ENCODE results near the gene LY6G6F.

The LY6G6F gene, protein sequence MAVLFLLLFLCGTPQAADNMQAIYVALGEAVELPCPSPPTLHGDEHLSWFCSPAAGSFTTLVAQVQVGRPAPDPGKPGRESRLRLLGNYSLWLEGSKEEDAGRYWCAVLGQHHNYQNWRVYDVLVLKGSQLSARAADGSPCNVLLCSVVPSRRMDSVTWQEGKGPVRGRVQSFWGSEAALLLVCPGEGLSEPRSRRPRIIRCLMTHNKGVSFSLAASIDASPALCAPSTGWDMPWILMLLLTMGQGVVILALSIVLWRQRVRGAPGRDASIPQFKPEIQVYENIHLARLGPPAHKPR

DNA sequence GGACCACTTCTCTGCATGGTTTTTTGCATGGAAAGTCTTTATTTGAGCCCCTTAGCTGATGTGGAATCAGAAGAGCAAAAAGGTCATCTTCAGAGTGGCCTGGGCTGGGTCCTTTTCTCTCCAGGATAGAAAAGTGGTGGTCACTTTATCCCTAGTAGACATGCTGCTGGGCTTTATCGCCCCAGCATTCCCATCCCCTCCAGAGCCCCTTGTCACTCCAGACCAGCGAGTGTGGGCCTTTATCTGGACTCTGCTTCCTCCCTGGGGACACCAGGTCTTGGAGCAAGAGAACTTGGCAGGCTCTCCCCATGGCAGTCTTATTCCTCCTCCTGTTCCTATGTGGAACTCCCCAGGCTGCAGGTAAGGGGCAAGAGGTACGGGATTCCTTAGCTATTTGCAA, at the start of gene LY6G6F:
Gene LY6G6F (plus strand): TSS at position 268 of the 400 bp plus-strand sequence. CDS start 41 bp downstream, at position 309.
- Histone ChIP-seq H3K9ac (ENCODE audit: low read depth, low read length) (no peak within 1 kb of the TSS), H3K9me3 (ENCODE audit: control insufficient read depth, insufficient read depth, low read length) (no peaks in the 10 kb centered on the region), H3K27me3 (ENCODE audit: control insufficient read depth, insufficient read depth, low read length) (no peaks in the 10 kb centered on the region), H3K4me1 (ENCODE audit: control insufficient read depth, insufficient read depth, low read length) (0 out of 2 replicates have a peak, but pooled peaks cover 7% of the 10 kb centered on the region), H3K36me3 (ENCODE audit: control insufficient read depth, insufficient read depth, low read length) (no peaks in the 10 kb centered on the region), H3K4me3 (ENCODE audit: low read depth, low read length) (no peak within 1 kb of the TSS), H3K27ac (ENCODE audit: low read depth, low read length) (no peak within 1 kb of the TSS)

DNA sequence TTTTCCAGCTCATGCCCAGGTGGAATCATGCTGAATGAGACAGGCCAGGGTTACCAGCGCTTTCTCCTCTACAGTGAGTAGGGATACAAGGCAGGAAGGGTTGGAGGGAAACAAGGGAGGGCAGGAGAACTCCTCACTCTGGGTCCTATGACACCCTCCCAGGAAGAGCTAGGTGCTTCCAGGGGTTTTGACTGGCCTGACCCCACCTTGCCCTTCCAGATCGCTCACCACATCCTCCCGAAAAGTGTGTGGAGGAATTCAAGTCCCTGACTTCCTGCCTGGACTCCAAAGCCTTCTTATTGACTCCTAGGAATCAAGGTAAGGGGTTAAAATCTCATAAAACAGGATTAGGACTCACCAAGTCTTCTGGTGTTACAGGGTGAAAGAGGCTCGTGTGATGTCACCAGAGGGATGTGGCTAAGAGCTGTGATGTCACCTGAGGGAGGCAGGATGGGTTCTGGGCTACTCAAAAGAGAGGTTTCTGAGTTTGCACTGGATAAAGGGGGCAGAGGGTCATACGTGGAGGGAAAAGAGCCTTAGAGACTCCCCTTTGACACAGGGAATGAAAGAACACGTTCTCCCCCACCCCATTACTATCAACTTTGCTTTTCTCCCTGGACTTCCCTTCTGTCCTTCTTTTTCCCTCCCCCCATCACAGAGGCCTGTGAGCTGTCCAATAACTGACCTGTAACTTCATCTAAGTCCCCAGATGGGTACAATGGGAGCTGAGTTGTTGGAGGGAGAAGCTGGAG, 49.1 kb upstream of the LY6G6F start:
- H3K27ac ChIP-seq (ENCODE audit: low read depth, low read length): no peak overlapping the region
- H3K4me3 ChIP-seq (ENCODE audit: low read depth, low read length): no peak overlapping the region
- no peak overlapping the region for H3K9ac ChIP-seq (ENCODE audit: low read depth, low read length)
- no peaks in the 10 kb centered on the region; the same call in 1 of the 2 replicates for H3K4me1 ChIP-seq (ENCODE audit: control insufficient read depth, insufficient read depth, low read length)
- H3K9me3 ChIP-seq (ENCODE audit: control insufficient read depth, insufficient read depth, low read length): no peaks in the 10 kb centered on the region
- H3K36me3 ChIP-seq (ENCODE audit: control insufficient read depth, insufficient read depth, low read length): peaks cover 17% of the 10 kb centered on the region
- no peaks in the 10 kb centered on the region for H3K27me3 ChIP-seq (ENCODE audit: control insufficient read depth, insufficient read depth, low read length)

DNA sequence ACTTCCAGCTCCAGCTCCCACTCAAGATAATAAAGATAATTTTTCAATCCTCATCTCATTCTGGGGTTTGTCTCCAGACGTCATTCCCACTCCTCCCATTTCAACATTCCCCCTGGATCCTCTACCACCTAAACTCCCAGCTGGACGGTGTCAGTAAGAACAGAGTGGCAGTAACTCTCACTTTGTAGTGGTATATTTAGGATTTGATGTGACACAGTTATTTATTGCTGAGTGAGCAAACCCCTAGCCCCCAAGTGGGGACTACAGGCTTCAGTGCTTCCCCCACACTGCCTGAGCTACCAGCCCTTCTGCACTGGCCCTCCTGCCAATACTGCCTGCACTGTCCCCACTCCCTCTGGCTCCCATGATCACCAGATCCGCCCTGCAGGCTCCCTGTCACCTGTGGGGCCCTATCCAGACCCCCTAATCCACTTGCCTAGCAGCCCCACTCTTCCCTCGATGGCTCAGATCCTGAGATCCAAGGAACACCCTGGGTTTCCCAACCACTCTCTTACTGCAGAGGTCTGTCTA, 48.4 kb upstream of the LY6G6F start:
- H3K4me3 ChIP-seq (ENCODE audit: low read depth, low read length): no peak overlapping the region
- no peaks in the 10 kb centered on the region for H3K9me3 ChIP-seq (ENCODE audit: control insufficient read depth, insufficient read depth, low read length)
- no peak overlapping the region for H3K9ac ChIP-seq (ENCODE audit: low read depth, low read length)
- H3K4me1 ChIP-seq (ENCODE audit: control insufficient read depth, insufficient read depth, low read length): no peaks in the 10 kb centered on the region; the same call in 1 of the 2 replicates
- H3K27me3 ChIP-seq (ENCODE audit: control insufficient read depth, insufficient read depth, low read length): no peaks in the 10 kb centered on the region
- no peak overlapping the region for H3K27ac ChIP-seq (ENCODE audit: low read depth, low read length)
- peaks cover 24% of the 10 kb centered on the region for H3K36me3 ChIP-seq (ENCODE audit: control insufficient read depth, insufficient read depth, low read length)

DNA sequence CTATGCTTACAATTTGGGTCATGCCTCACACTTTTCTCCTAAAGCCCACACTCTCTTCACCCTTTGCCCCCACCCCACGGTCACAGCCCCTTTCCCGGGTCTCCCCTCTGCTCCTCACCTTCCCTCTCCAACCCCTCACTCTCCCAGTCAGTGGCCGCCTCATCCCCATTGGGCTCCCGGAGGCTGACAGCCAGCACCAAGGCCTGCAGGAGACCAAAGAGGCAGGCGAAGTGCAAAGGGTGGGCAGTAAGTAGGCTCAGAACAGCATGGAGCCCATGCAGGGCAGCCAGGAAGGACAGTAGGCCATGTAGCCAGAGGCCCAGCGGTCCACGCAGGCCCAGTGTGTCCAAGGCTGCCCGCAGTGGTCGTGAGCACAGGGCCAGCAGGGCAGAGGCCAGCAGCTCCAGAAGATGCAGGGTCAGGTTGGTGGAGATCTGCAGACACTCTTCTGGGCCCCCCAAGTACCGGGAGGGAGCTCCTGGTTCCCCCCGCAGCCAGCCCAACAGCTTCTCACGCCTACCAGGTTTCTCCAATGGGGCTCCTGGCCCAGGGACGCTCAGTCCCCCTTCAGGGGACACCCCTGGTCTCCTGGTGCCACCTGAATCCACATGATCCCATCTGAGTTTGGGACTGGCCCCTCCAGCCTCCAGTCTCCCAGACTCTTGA, 47.5 kb upstream of the LY6G6F start:
- no peak overlapping the region for H3K27ac ChIP-seq (ENCODE audit: low read depth, low read length)
- no peak overlapping the region for H3K9ac ChIP-seq (ENCODE audit: low read depth, low read length)
- peaks cover 7% of the 10 kb centered on the region; the same call in 1 of the 2 replicates for H3K4me1 ChIP-seq (ENCODE audit: control insufficient read depth, insufficient read depth, low read length)

DNA sequence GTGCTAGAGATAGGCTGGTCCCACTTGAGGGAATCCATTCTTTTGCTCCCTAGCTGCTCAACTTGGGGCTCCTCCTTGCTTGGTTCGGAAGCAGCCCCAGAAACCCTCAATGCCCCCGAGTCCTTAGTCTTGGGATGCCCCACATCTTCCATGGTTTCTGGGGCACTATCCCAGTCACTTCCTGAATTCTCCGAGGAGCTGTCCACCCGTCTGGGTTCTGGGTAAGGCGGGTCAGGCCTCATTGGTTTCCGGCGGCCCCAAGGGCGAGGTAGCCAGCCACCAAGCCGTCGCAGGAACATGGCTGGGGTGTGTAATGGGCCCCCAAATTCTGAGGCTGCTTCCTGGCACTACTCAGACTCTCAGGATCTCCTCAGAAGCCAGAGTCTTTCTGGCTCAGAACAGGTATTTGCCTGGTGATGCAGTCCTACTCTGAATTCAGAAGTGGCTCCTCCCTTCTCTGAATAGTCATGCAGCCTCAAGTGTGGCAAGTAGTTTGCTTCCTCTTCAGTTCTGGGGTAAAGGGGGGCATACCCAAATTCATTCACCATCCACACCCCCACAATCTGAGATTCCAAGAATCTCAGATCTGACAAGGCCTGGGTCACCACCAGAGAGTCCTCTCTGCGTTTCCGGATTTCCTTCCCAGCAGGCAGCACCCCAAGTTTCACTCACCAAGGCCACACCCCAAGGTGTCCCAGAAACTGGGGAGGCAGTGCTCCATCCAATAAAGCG, 46.9 kb upstream of the LY6G6F start:
- H3K9me3 ChIP-seq (ENCODE audit: control insufficient read depth, insufficient read depth, low read length): no peaks in the 10 kb centered on the region
- peaks cover 32% of the 10 kb centered on the region for H3K36me3 ChIP-seq (ENCODE audit: control insufficient read depth, insufficient read depth, low read length)
- peak overlapping the region; percentile 90 for H3K27ac ChIP-seq (ENCODE audit: low read depth, low read length)
- H3K4me3 ChIP-seq (ENCODE audit: low read depth, low read length): peak overlapping the region; percentile 88
- H3K4me1 ChIP-seq (ENCODE audit: control insufficient read depth, insufficient read depth, low read length): peaks cover 7% of the 10 kb centered on the region; the same call in 1 of the 2 replicates
- H3K9ac ChIP-seq (ENCODE audit: low read depth, low read length): peak overlapping the region; percentile 87
- no peaks in the 10 kb centered on the region for H3K27me3 ChIP-seq (ENCODE audit: control insufficient read depth, insufficient read depth, low read length)

More for the DNA sequence above, 47.5 kb upstream of the LY6G6F start:
- Histone ChIP-seq H3K9me3 (ENCODE audit: control insufficient read depth, insufficient read depth, low read length) (no peaks in the 10 kb centered on the region), H3K36me3 (ENCODE audit: control insufficient read depth, insufficient read depth, low read length) (peaks cover 32% of the 10 kb centered on the region), H3K4me3 (ENCODE audit: low read depth, low read length) (peak overlapping the region; percentile 88), H3K27me3 (ENCODE audit: control insufficient read depth, insufficient read depth, low read length) (no peaks in the 10 kb centered on the region)

DNA sequence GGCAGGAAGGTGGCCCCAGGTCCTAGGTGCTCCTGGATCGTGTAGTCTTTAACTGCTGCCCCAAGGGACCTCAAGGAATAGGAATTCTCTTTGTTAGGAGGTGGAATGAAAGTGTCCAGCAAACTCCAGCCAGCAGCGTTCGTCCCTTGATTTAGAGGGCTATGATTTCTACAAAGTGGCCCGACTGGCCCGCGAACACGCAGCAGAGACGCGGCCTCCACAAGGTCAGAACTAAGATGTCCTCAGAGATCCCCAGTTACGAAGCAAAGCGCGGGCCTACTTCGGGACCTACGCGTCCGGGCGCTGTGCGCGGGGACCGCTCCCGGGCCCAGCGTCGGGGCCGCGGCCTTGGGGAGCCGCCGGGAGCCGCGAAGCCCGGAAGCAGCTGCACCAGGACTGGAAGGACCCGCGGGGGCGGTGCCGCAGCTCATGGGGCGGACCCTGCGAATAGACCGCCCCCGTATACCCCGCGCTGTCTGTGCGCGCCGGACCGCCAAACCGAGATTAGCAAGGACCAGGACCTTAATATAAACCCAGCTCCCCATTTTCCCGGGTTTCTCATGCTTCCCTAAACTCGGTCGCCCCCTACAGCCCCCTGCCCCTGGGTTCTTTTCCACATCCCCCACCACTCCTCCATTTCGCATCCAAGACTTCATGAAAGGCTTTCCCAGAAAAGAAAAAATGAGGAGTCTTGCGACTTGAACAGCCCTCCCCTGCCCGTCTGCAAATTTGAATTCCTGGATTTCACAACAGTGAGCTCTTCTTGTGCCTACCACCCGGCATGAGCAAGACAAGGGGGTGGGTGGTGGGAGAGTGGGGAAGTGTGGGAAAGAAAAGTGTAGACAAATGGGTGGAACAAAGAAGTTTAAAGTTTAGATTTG, 46.0 kb upstream of the LY6G6F start, which contains the start of gene C6orf47:
Gene C6orf47 (minus strand): TSS at position 398 of the 881 bp plus-strand sequence. CDS start 831 bp downstream, outside the sequence.
- Histone ChIP-seq H3K4me3 (ENCODE audit: low read depth, low read length) (peak within 1 kb of the TSS; percentile 88), H3K36me3 (ENCODE audit: control insufficient read depth, insufficient read depth, low read length) (peaks cover 32% of the 10 kb centered on the region), H3K4me1 (ENCODE audit: control insufficient read depth, insufficient read depth, low read length) (peaks cover 7% of the 10 kb centered on the region; the same call in 1 of the 2 replicates)

DNA sequence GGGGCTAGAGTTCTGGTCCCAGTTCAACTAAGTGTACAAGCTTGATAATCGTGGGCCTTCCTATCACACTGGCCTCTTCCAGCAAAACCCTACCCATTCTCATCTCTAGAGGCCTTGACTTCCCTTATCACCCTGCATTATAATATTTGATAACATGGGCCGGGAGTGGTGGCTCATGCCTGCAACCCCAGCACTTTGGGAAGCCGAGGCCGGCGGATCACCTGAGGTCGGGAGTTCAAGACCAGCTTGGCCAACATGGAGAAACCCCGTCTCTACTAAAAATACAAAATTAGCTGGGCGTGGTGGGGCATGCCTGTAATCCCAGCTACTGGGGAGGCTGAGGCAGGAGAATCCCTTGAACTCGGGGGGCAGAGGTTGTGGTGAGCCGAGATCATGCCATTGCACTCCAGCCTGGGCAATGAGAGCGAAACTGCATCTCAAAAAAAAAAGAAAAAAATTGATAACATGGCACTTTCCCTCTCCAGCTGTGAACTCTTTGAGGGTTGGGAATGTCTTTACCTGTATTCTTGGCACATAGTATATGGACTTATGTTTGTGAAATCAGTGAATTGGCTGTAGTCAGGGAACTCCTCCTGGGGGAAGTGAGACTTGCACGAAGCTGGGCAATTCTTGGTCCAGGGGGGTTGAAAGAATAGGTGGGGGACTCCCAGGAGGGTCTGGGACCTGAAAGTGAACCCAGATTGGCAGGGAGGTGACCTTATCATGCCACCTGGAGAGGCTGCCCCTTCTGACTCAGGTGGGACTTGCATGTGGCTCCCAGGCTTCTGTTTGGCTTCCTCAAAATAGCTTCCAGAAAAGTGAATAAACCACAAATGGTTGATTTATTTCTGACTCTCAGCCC, 45.2 kb upstream of the LY6G6F start:
- Histone ChIP-seq H3K27ac (ENCODE audit: low read depth, low read length) (peak overlapping the region; percentile 90), H3K4me1 (ENCODE audit: control insufficient read depth, insufficient read depth, low read length) (peaks cover 7% of the 10 kb centered on the region; the same call in 1 of the 2 replicates), H3K4me3 (ENCODE audit: low read depth, low read length) (peak overlapping the region; percentile 88), H3K27me3 (ENCODE audit: control insufficient read depth, insufficient read depth, low read length) (no peaks in the 10 kb centered on the region), H3K36me3 (ENCODE audit: control insufficient read depth, insufficient read depth, low read length) (peaks cover 32% of the 10 kb centered on the region), H3K9ac (ENCODE audit: low read depth, low read length) (no peak overlapping the region; the same call in 1 of the 2 replicates), H3K9me3 (ENCODE audit: control insufficient read depth, insufficient read depth, low read length) (no peaks in the 10 kb centered on the region)

More for the DNA sequence above, 46.0 kb upstream of the LY6G6F start, which contains the start of gene C6orf47:
- Histone ChIP-seq H3K27me3 (ENCODE audit: control insufficient read depth, insufficient read depth, low read length) (no peaks in the 10 kb centered on the region), H3K9me3 (ENCODE audit: control insufficient read depth, insufficient read depth, low read length) (no peaks in the 10 kb centered on the region), H3K27ac (ENCODE audit: low read depth, low read length) (peak within 1 kb of the TSS; percentile 90), H3K9ac (ENCODE audit: low read depth, low read length) (peak within 1 kb of the TSS; percentile 87)

DNA sequence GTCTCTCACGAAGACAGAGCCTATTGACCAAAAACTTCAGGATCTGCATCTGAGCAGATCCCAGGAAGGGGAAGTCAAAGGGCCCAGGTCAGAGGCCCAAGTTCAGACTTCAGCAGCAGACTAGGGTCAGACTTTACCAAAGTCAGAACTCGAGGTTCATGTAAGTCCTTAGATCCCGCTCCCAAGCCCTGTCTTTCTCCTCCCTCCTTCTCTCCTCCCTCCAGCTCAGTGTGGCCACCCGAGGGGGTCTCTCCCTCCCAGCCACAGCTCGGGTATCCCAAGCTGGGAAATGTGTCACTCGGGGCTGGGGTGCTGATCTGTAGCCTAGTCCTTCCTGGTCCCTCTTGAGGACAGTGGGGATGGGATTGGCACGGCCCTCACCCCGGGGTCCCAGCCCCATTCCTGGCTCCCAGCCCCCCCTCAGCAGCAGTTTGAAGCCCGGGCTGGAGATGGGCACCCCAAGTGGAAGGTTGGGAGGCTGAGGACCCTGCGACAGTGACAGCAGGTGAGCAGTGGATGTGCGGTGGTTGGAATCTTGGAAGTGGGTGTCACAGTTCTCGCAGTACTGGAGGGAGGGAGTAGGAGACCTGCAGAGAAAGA, 44.4 kb upstream of the LY6G6F start:
- H3K9ac ChIP-seq (ENCODE audit: low read depth, low read length): no peak overlapping the region
- H3K36me3 ChIP-seq (ENCODE audit: control insufficient read depth, insufficient read depth, low read length): peaks cover 30% of the 10 kb centered on the region
- H3K9me3 ChIP-seq (ENCODE audit: control insufficient read depth, insufficient read depth, low read length): no peaks in the 10 kb centered on the region
- H3K4me3 ChIP-seq (ENCODE audit: low read depth, low read length): no peak overlapping the region
- H3K4me1 ChIP-seq (ENCODE audit: control insufficient read depth, insufficient read depth, low read length): peaks cover 12% of the 10 kb centered on the region
- H3K27me3 ChIP-seq (ENCODE audit: control insufficient read depth, insufficient read depth, low read length): no peaks in the 10 kb centered on the region
- no peak overlapping the region for H3K27ac ChIP-seq (ENCODE audit: low read depth, low read length)
